ENCODE measurements around the gene PKN3.

DNA sequence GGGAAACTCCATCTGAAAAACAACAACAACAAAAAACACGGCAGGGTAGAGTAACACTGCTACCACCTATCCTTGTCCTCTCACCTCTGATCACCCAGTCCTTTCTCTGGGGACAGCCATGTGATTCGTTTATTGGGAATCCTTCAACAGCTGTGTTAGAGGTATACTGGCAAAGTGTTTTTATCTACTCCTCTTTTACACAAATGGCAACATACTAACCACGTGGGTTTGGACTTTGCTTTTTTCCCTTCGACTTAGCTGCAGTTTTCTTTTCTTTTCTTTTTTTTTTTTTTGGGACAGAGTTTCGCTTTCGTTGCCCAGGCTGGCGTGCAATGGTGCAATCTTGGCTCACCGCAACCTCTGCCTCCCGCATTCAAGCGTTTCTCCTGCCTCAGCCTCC, 24.5 kb upstream of the PKN3 start:
- TF ChIP-seq EP300 (IDR thresholded peaks at IDR 0.05; ENCODE audit: borderline replicate concordance) (no peak), ZBTB7A (IDR thresholded peaks at IDR 0.05; ENCODE audit: low read depth) (no peak)
